NAMALWA (cell line): ENCODE measurements around the gene UBXN7.
"Not testable (repeated sequence)": the region's sequence is repeated elsewhere in the genome, so short reads cannot be mapped to it uniquely, and the experiment has no call there.

Experiments used
- DNase-seq: peaks from one replicate; pipeline ENCODE4 v3.0.0-alpha.2; 2015; ENCODE audit warnings: low spot score

The UBXN7 gene

DNA sequence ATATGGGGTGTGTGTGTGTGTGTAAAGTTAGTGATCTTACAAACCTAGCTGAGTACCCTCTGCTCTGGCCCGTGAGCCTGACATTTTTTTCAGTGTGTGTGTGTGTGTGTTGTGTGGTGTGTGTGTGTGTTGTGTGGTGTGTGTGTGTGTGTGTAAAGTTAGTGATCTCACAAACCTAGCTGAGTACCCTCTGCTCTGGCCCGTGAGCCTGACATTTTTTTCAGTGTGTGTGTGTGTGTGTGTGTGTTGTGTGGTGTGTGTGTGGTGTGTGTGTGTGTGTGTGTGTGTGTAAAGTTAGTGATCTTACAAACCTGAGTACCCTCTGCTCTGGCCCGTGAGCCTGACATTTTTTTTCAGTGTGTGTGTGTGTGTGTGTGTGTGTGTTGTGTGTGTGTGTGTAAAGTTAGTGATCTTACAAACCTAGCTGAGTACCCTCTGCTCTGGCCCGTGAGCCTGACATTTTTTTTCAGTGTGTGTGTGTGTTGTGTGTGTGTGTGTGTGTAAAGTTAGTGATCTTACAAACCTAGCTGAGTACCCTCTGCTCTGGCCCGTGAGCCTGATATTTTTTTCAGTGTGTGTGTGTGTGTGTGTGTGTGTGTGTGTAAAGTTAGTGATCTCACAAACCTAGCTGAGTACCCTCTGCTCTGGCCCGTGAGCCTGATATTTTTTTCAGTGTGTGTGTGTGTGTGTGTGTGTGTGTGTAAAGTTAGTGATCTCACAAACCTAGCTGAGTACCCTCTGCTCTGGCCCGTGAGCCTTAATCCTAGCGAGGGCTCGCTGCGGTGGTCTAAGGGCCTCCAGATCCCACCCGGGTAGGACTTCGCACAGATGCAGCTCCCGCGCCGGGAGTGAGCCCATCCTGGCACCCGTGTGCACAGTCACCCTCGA is 115.2 kb downstream of the UBXN7 start:
- not testable (repeated sequence) for DNase-seq

GRCh38 chr3:196315821-196316220 is 116.4 kb downstream of the UBXN7 start:
- no peak for DNase-seq

- DNase-seq, result no peak
These were observed 117.6 kb downstream of the UBXN7 start for GRCh38 chr3:196314597-196314996.

- DNase-seq, result not testable (repeated sequence)
These were observed 118.1 kb downstream of the UBXN7 start for GRCh38 chr3:196314086-196314485.

- DNase-seq, result not testable (repeated sequence)
These were observed 129.3 kb downstream of the UBXN7 start for GRCh38 chr3:196302960-196303359.

DNA sequence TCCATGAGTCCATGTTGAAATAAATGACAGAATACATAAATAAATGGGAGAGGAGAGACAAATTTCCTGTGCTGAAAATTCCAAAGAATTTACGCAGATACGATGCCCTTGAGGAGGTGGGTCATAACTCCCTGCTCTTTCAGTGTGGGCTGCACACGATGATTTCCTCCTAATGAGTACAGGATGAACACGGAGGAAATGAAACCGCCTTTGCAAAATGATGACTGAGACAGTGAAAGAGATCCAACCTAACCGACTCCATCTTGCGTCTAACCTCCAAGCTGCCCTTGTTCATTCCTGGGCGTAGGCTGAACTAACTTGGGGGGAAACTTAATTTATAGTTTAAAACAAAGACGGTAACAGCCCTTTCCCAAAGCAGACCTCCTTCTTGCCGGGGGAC is 129.7 kb downstream of the UBXN7 start:
- DNase-seq, result not testable (repeated sequence)

DNA sequence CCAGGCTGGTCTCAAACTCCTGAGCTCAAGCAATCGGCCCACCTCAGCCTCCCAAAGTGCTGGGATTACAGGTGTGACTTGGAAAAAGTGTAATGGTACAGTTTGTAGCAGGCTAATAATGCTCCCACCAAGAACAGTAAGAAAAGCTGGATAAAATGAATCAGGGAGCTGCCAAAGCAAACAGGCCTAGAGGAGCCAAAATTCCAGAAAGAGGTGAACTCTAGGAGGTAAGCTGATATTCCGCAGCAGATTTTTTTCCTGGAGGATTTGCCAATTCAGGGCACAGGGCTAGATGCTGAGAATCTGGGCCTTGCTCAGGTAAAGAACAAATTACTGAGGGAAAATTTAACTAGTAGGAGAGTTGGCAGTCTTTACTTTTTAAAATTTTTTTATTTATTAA is 133.7 kb downstream of the UBXN7 start:
- no peak for DNase-seq
